ENCODE data around the gene POU3F1.
A peak's percentile ranks its signal among the peaks of the same experiment; 100 is the strongest.

POU3F1 gene

GRCh38 chr1:38028105-38028591 lies 18.4 kb downstream of the POU3F1 start:
- DNase-seq (ENCODE audit: low read depth): no peak

GRCh38 chr1:38027201-38028104 lies 19.1 kb downstream of the POU3F1 start:
- DNase-seq (ENCODE audit: low read depth): no peak

GRCh38 chr1:38026592-38027200 lies 19.9 kb downstream of the POU3F1 start:
- DNase-seq (ENCODE audit: low read depth): no peak

- DNase-seq (ENCODE audit: low read depth): no peak
These were observed 20.9 kb downstream of the POU3F1 start for GRCh38 chr1:38025664-38026063.

GRCh38 chr1:38025233-38025632 lies 21.4 kb downstream of the POU3F1 start:
- no peak for DNase-seq (ENCODE audit: low read depth)

GRCh38 chr1:38022810-38023209 lies 23.8 kb downstream of the POU3F1 start:
- no peak for DNase-seq (ENCODE audit: low read depth)

- DNase-seq (ENCODE audit: low read depth): no peak
These were observed 24.6 kb downstream of the POU3F1 start for GRCh38 chr1:38021969-38022368.

- no peak for DNase-seq (ENCODE audit: low read depth)
These were observed 26.2 kb downstream of the POU3F1 start for GRCh38 chr1:38020396-38020795.

- no peak for DNase-seq (ENCODE audit: low read depth)
These were observed 27.7 kb downstream of the POU3F1 start for GRCh38 chr1:38018864-38019343.

GRCh38 chr1:38015978-38016725 lies 30.4 kb downstream of the POU3F1 start:
- no peak for DNase-seq (ENCODE audit: low read depth)

- DNase-seq (ENCODE audit: low read depth): no peak
These were observed 31.7 kb downstream of the POU3F1 start for GRCh38 chr1:38014724-38015424.

- DNase-seq (ENCODE audit: low read depth): no peak
These were observed 32.4 kb downstream of the POU3F1 start for GRCh38 chr1:38014171-38014570.

GRCh38 chr1:38013227-38013622 lies 33.4 kb downstream of the POU3F1 start:
- no peak for DNase-seq (ENCODE audit: low read depth)

- peak; percentile 99 for DNase-seq (ENCODE audit: low read depth)
These were observed 34.0 kb downstream of the POU3F1 start, which contains the start of gene UTP11 for GRCh38 chr1:38012363-38013226. UTP11 (plus strand) TSS chr1:38012734; CDS start chr1:38012803, 69 bp downstream.

GRCh38 chr1:38009841-38010180 lies 36.8 kb downstream of the POU3F1 start:
- no peak for DNase-seq (ENCODE audit: low read depth)

GRCh38 chr1:38009088-38009840 lies 37.3 kb downstream of the POU3F1 start:
- DNase-seq (ENCODE audit: low read depth): peak; percentile 70

- DNase-seq (ENCODE audit: low read depth): no peak
These were observed 40.4 kb downstream of the POU3F1 start for GRCh38 chr1:38006008-38006828.

- no peak for DNase-seq (ENCODE audit: low read depth)
These were observed 41.2 kb downstream of the POU3F1 start, which contains the start of gene FHL3 for GRCh38 chr1:38005195-38006007. FHL3 (minus strand) TSS chr1:38005514; CDS start chr1:37999412, 6,102 bp downstream.
